H1 (cell line): ENCODE data around the gene FAM114A2. TPM values are rescaled to one million over a fixed set of nuclear protein-coding genes. Genes with fewer than 3 reads are reported as not detected.
"Not testable (repeated sequence)": the region's sequence is repeated elsewhere in the genome, so short reads cannot be mapped to it uniquely, and the experiment has no call there.

Experiments
- CTCF ChIA-PET: fragments of 300-600 bp; sonication (Branson Sonifier 250); formaldehyde crosslinking; loops from one replicate; lab custom pipeline; 2021; ENCODE audit not compliant: partially characterized antibody; lab: Charles Lee
- POLR2A ChIA-PET: fragments of 300-600 bp; sonication (Branson Sonifier 250); formaldehyde crosslinking; loops from one replicate; lab custom pipeline; 2021; ENCODE audit warnings: inconsistent platforms; ENCODE audit not compliant: partially characterized antibody; lab: Charles Lee
- DNase-seq, 2 experiments: peaks; one replicate each; pipeline versions ENCODE4 v3.0.0 to v3.0.0-alpha.2; 2010 to 2022; ENCODE audit warnings: low spot score in 2 of 2, low read depth in 1 of 2, mixed read lengths in 1 of 2
- FAIRE-seq: peaks from 2 replicates; lab custom pipeline; 2011; peaks lifted over from hg19 to GRCh38; lab: Jason Lieb, UNC
- H2AFZ ChIP-seq: 2 replicates; pipeline ENCODE4 v1.8.1; 2012; ENCODE audit warnings: low read length, inconsistent platforms
- H2AK5ac ChIP-seq: 2 replicates; pipeline ENCODE4 v1.6.1; 2013; ENCODE audit warnings: low read depth, low read length
- H2BK120ac ChIP-seq: replicated peaks from 2 replicates; pipeline ENCODE3; 2013; ENCODE audit warnings: low read depth, low read length, inconsistent platforms
- H2BK12ac ChIP-seq: 2 replicates; pipeline ENCODE4 v1.6.1; 2013; ENCODE audit warnings: low read depth, low read length
- H2BK15ac ChIP-seq: 2 replicates; pipeline ENCODE4 v1.6.1; 2013; ENCODE audit warnings: low read length
- H2BK20ac ChIP-seq: 2 replicates; pipeline ENCODE4 v1.6.1; 2013; ENCODE audit warnings: low read length
- H2BK5ac ChIP-seq: 2 replicates; pipeline ENCODE4 v1.6.1; 2013; ENCODE audit warnings: low read depth, low read length
- H3K14ac ChIP-seq: 2 replicates; pipeline ENCODE4 v1.6.1; 2013; ENCODE audit warnings: inconsistent platforms; ENCODE audit not compliant: insufficient read length
- H3K18ac ChIP-seq: 2 replicates; pipeline ENCODE4 v1.6.1; 2013; ENCODE audit warnings: low read length; ENCODE audit errors: extremely low read depth
- H3K23ac ChIP-seq: 2 replicates; pipeline ENCODE4 v1.6.1; 2013; ENCODE audit warnings: inconsistent platforms; ENCODE audit not compliant: insufficient read length
- H3K23me2 ChIP-seq: 2 replicates; pipeline ENCODE4 v1.6.1; 2013; ENCODE audit warnings: low read depth, low read length
- H3K27ac ChIP-seq: 2 replicates; pipeline ENCODE4 v1.6.1; 2011; ENCODE audit warnings: low read depth, low read length, inconsistent platforms
- H3K27me3 ChIP-seq, 4 experiments: replicated peaks in 1 of 4; 1 replicate in 1 of 4; 2 replicates in 3 of 4; pipeline versions ENCODE4 v1.6.1 to v1.8.1; 2011 to 2013; ENCODE audit warnings: low read length in 3 of 4, mild to moderate bottlenecking in 3 of 4, inconsistent platforms in 2 of 4, mixed read lengths in 2 of 4, moderate library complexity in 1 of 4; ENCODE audit not compliant: control insufficient read depth in 3 of 4, insufficient read depth in 3 of 4; ENCODE audit errors: extremely low read depth in 1 of 4
- H3K36me3 ChIP-seq, 4 experiments: 2 replicates each; pipeline versions ENCODE4 v1.6.1 to v1.8.1; 2011 to 2013; ENCODE audit warnings: mild to moderate bottlenecking in 4 of 4, low read length in 3 of 4, moderate library complexity in 2 of 4, control low read depth in 1 of 4, inconsistent platforms in 1 of 4; ENCODE audit not compliant: insufficient read depth in 4 of 4, control insufficient read depth in 2 of 4
- H3K4ac ChIP-seq: replicated peaks from 2 replicates; pipeline ENCODE3; 2013; ENCODE audit warnings: low read length, low read depth, mixed read lengths, inconsistent platforms; ENCODE audit not compliant: insufficient read length
- H3K4me1 ChIP-seq, 4 experiments: replicated peaks in 1 of 4; 1 replicate in 1 of 4; 2 replicates in 3 of 4; pipeline versions ENCODE4 v1.6.1 to v1.8.1; 2011 to 2013; ENCODE audit warnings: low read length in 3 of 4, inconsistent platforms in 2 of 4, mixed read lengths in 1 of 4; ENCODE audit not compliant: insufficient read depth in 4 of 4, control insufficient read depth in 3 of 4
- H3K4me2 ChIP-seq, 2 experiments: 2 replicates each; pipeline versions ENCODE4 v1.6.1 to v1.8.1; 2011 to 2013; ENCODE audit warnings: low read depth in 2 of 2, low read length in 2 of 2, control low read depth in 1 of 2, inconsistent platforms in 1 of 2, mild to moderate bottlenecking in 1 of 2; ENCODE audit not compliant: insufficient read depth in 1 of 2
- H3K4me3 ChIP-seq, 4 experiments: fragments of 200-600, 300-600 bp in 1 of 4; sonication (generic), shearing (Covaris generic), sonication (Bioruptor Twin) in 1 of 4; 2 replicates each; pipeline versions ENCODE4 v1.5.1 to v1.8.1; 2011 to 2016; ENCODE audit warnings: low read length in 4 of 4, low read depth in 3 of 4, control low read depth in 2 of 4, inconsistent platforms in 2 of 4, mild to moderate bottlenecking in 2 of 4, mixed read lengths in 1 of 4, moderate library complexity in 1 of 4; ENCODE audit not compliant: insufficient read depth in 2 of 4; ENCODE audit errors: extremely low read depth in 1 of 4
- H3K56ac ChIP-seq: replicated peaks from 2 replicates; pipeline ENCODE3; 2013; ENCODE audit warnings: low read depth, mild to moderate bottlenecking, mixed read lengths, low read length, inconsistent platforms; ENCODE audit not compliant: insufficient read length
- H3K79me1 ChIP-seq: 2 replicates; pipeline ENCODE4 v1.6.1; 2013; ENCODE audit warnings: low read depth, low read length, control low read depth
- H3K79me2 ChIP-seq, 2 experiments: 2 replicates each; pipeline versions ENCODE4 v1.6.1 to v1.8.1; 2012 to 2013; ENCODE audit warnings: low read length in 2 of 2, mild to moderate bottlenecking in 2 of 2, inconsistent platforms in 1 of 2; ENCODE audit not compliant: insufficient read depth in 2 of 2, control insufficient read depth in 1 of 2
- H3K9ac ChIP-seq, 4 experiments: replicated peaks in 1 of 4; 1 replicate in 1 of 4; 2 replicates in 3 of 4; pipeline versions ENCODE4 v1.6.1 to v1.8.1; 2011 to 2013; ENCODE audit warnings: low read depth in 3 of 4, low read length in 3 of 4, control low read depth in 2 of 4, mild to moderate bottlenecking in 2 of 4, moderate library complexity in 2 of 4, inconsistent platforms in 1 of 4; ENCODE audit errors: extremely low read depth in 1 of 4
- H3K9me3 ChIP-seq, 2 experiments: 2 replicates each; pipeline versions ENCODE4 v1.6.1 to v1.8.1; 2012 to 2013; ENCODE audit warnings: mild to moderate bottlenecking in 2 of 2, moderate library complexity in 2 of 2, control low read depth in 1 of 2, inconsistent platforms in 1 of 2, low read depth in 1 of 2, low read length in 1 of 2, mixed read lengths in 1 of 2; ENCODE audit not compliant: insufficient read depth in 2 of 2
- H4K20me1 ChIP-seq, 2 experiments: replicated peaks in 1 of 2; 2 replicates each; pipeline versions ENCODE3 to v1.8.1; 2011 to 2013; ENCODE audit warnings: inconsistent platforms in 2 of 2, low read length in 2 of 2, mild to moderate bottlenecking in 1 of 2; ENCODE audit not compliant: insufficient read depth in 2 of 2, control insufficient read depth in 1 of 2
- H4K5ac ChIP-seq: 2 replicates; pipeline ENCODE4 v1.6.1; 2013; ENCODE audit warnings: low read length, low read depth, mixed read lengths, inconsistent platforms; ENCODE audit not compliant: insufficient read length
- H4K8ac ChIP-seq: 2 replicates; pipeline ENCODE4 v1.8.0; 2013; ENCODE audit warnings: mild to moderate bottlenecking, moderate library complexity, low read length, inconsistent platforms; ENCODE audit not compliant: insufficient read depth; ENCODE audit errors: extremely low read depth
- H4K91ac ChIP-seq: replicated peaks from 2 replicates; pipeline ENCODE3; 2013; ENCODE audit warnings: low read length, mixed read lengths, inconsistent platforms; ENCODE audit not compliant: insufficient read length
- WGBS, 2 experiments: shearing (Covaris generic) in 1 of 2; methylation state at CpG; one replicate each; pipeline versions ENCODE4 v1.1.6 to v1.1.7; 2013 to 2015; ENCODE audit warnings: low lambda C conversion rate in 2 of 2, mixed read lengths in 2 of 2, inconsistent platforms in 1 of 2, low coverage in 1 of 2, missing lambda C conversion rate in 1 of 2; ENCODE audit not compliant: insufficient replicate concordance in 2 of 2, insufficient coverage in 1 of 2, insufficient read length in 1 of 2; ENCODE audit errors: extremely low coverage in 1 of 2, missing lambda C conversion rate in 1 of 2; 5-methylcytosine and 5-hydroxymethylcytosine counted together
- polyA plus RNA-seq, 7 experiments: library from polyadenylated mRNA; depleted of rRNA in 3 of 7; stranded (reverse) in 5 of 7; unstranded in 2 of 7; fragments of >200 nt in 5 of 7; fragments of 200-250 nt in 2 of 7; gene quantifications; 1 replicate in 5 of 7; 2 replicates in 1 of 7; 4 replicates in 1 of 7; pipeline versions ENCODE4 v1.2.1 to v1.2.3, GENCODE V29; 2011 to 2013; ENCODE audit warnings: missing spikeins in 2 of 7, mixed read lengths in 2 of 7
- total RNA-seq: library from RNA; stranded (reverse); fragmentation: NEBNext Ultra II Directional; extraction: Animal tissue kit (Norgen Biotek cat#: 25700); gene quantifications from 2 replicates; pipeline ENCODE4 v1.2.1, GENCODE V29; 2021

The FAM114A2 gene
- total and polyA plus RNA-seq, 2 of the 8 experiments (the other 6 are each of a cell fraction or from before 2014, with no cell fraction given) = 3.8 to 9.2 TPM

DNA sequence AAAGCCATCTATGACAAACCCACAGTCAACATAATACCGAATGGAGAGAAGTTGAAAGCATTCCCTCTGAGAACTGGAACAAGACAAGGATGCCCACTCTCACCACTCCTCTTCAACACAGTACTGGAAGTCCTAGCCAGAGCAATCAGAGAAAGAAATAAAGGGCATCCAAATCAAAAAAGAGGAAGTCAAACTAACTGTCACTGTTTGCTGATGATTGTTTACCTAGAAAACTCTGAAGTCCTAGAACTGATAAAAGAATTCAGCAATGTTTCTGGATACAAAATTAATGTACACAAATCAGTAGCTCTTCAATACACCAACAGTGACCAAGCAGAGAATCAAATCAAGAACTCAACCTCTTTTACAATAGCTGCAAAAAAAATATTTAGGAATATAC lies 19.8 kb downstream of the FAM114A2 start:
- H3K18ac ChIP-seq, H4K91ac ChIP-seq, H4K8ac ChIP-seq, H2BK120ac ChIP-seq, H3K4me3 ChIP-seq, H3K23ac ChIP-seq, FAIRE-seq, H4K5ac ChIP-seq, H3K4ac ChIP-seq, H3K79me2 ChIP-seq, CTCF ChIA-PET, H3K27me3 ChIP-seq, H3K9me3 ChIP-seq, H2BK20ac ChIP-seq, H3K36me3 ChIP-seq, H2BK12ac ChIP-seq, H3K4me1 ChIP-seq, H2BK5ac ChIP-seq, H2AK5ac ChIP-seq, H3K9ac ChIP-seq, DNase-seq, H3K56ac ChIP-seq, H2AFZ ChIP-seq, H4K20me1 ChIP-seq, H3K79me1 ChIP-seq, H3K4me2 ChIP-seq, H2BK15ac ChIP-seq, H3K23me2 ChIP-seq, H3K27ac ChIP-seq, POLR2A ChIA-PET, H3K14ac ChIP-seq: not testable (repeated sequence)
- WGBS, 2 experiments = 88% methylated on average over 1 of the region's 1 CpG; no CpG with 5 or more reads in 1 of the 2 experiments
